Activated CD8-positive, alpha-beta T cell treated with anti-CD3 and anti-CD28 coated beads for 36 hours (primary cell): Measurements from ENCODE around the gene TCF4. TPM values are rescaled to one million over a fixed set of nuclear protein-coding genes. Genes with fewer than 3 reads are reported as not detected.

Source experiments
- ATAC-seq: fragments of 200-7000 bp; cut with Tn5 transposase; one replicate; pipeline ENCODE4 v1.10.0; 2021; ENCODE audit warnings: mild to moderate bottlenecking, moderate library complexity
- CTCF ChIA-PET: fragments of 350-600 bp; sonication (Branson Sonifier 250); formaldehyde crosslinking; loops from one replicate; lab custom pipeline; 2021; ENCODE audit warnings: antibody characterized with exemption; lab: Charles Lee
- POLR2A ChIA-PET: fragments of 350-600 bp; sonication (Branson Sonifier 250); formaldehyde crosslinking; loops from one replicate; lab custom pipeline; 2021; ENCODE audit warnings: antibody characterized with exemption; lab: Charles Lee
- DNase-seq: peaks from one replicate; pipeline ENCODE4 v3.0.0-alpha.2; 2020
- H3K27ac Mint-ChIP-seq: one replicate; pipeline ENCODE4 v1.8.0; 2021; ENCODE audit warnings: mild to moderate bottlenecking, mixed read lengths
- H3K27me3 Mint-ChIP-seq: one replicate; pipeline ENCODE4 v1.8.0; 2021; ENCODE audit warnings: mixed read lengths
- H3K36me3 Mint-ChIP-seq: one replicate; pipeline ENCODE4 v1.8.0; 2021; ENCODE audit warnings: low read depth, mixed read lengths
- H3K4me1 Mint-ChIP-seq: one replicate; pipeline ENCODE4 v1.8.0; 2021; ENCODE audit warnings: low read depth, mixed read lengths
- H3K4me3 Mint-ChIP-seq: one replicate; pipeline ENCODE4 v1.8.0; 2021; ENCODE audit warnings: mild to moderate bottlenecking, moderate library complexity, mixed read lengths
- H3K9me3 Mint-ChIP-seq: one replicate; pipeline ENCODE4 v1.8.0; 2021; ENCODE audit warnings: mixed read lengths
- CTCF ChIP-seq: fragments of 200-600 bp; IDR thresholded peaks from one replicate; pipeline ENCODE4 v1.8.0; 2022; ENCODE audit warnings: antibody characterized with exemption, mild to moderate bottlenecking
- intact Hi-C: fragments of 100-400 bp; cut with micrococcal nuclease; formaldehyde crosslinking; loops from one replicate; pipeline ENCODE4 v1.10.0; 2022
- total RNA-seq, 2 experiments: library from RNA; stranded (reverse); gene quantifications; one replicate each; pipeline ENCODE4 v1.2.3, GENCODE V29; 2021

TCF4 gene
- total RNA-seq, 2 experiments from 2014 or later = 1.2 to 1.4 TPM

- intact Hi-C loops = no loop called here
- no peak for TF ChIP-seq CTCF
- DNase-seq (no peak), ATAC-seq (no peak)
- Mint-ChIP-seq H3K4me3 (no peak overlapping the region), H3K9me3 (no peaks in the 10 kb centered on the region), H3K36me3 (no peaks in the 10 kb centered on the region), H3K27me3 (peaks cover 12% of the 10 kb centered on the region), H3K27ac (no peak overlapping the region), H3K4me1 (peaks cover 3% of the 10 kb centered on the region)
- ChIA-PET POLR2A (no interaction called here), CTCF (no interaction called here)
These were observed 260.5 kb downstream of the TCF4 start for GRCh38 chr18:55327454-55327853.

- CTCF ChIA-PET = no interaction called here
- Mint-ChIP-seq H3K4me3 (no peak overlapping the region), H3K27ac (no peak overlapping the region), H3K36me3 (no peaks in the 10 kb centered on the region), H3K27me3 (peaks cover 19% of the 10 kb centered on the region), H3K4me1 (peaks cover 8% of the 10 kb centered on the region), H3K9me3 (no peaks in the 10 kb centered on the region)
- intact Hi-C loops = no loop called here
- POLR2A ChIA-PET = no interaction called here
- ATAC-seq (no peak), DNase-seq (no peak)
- no peak for TF ChIP-seq CTCF
These were observed 261.9 kb downstream of the TCF4 start for GRCh38 chr18:55326134-55326533.

DNA sequence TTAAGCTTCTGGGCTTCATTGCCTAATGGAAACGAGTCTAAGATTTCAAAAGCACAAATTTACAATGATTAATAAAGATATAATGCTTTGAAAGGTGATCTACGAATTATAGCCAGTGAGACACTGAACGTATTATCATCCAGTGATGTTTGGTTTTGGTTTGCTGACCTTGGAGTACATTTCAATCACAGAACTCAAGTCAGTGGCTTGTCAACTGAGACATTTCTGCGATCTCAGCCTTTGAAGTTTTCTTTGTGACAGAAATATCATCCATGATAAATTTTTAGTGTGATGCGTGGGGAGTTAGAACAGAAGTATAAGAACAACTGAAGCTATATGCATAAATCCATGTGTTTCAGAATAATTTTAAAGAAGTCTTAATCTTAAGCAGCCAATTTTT lies 263.8 kb downstream of the TCF4 start:
- ChIA-PET CTCF (interaction anchor here (1.6 kb wide), 1 partner anchor 90 kb away, joined by 5 read pairs; no protein-coding TSS in a partner anchor), POLR2A (no interaction called here)
- no peak overlapping the region for H3K27ac Mint-ChIP-seq

DNA sequence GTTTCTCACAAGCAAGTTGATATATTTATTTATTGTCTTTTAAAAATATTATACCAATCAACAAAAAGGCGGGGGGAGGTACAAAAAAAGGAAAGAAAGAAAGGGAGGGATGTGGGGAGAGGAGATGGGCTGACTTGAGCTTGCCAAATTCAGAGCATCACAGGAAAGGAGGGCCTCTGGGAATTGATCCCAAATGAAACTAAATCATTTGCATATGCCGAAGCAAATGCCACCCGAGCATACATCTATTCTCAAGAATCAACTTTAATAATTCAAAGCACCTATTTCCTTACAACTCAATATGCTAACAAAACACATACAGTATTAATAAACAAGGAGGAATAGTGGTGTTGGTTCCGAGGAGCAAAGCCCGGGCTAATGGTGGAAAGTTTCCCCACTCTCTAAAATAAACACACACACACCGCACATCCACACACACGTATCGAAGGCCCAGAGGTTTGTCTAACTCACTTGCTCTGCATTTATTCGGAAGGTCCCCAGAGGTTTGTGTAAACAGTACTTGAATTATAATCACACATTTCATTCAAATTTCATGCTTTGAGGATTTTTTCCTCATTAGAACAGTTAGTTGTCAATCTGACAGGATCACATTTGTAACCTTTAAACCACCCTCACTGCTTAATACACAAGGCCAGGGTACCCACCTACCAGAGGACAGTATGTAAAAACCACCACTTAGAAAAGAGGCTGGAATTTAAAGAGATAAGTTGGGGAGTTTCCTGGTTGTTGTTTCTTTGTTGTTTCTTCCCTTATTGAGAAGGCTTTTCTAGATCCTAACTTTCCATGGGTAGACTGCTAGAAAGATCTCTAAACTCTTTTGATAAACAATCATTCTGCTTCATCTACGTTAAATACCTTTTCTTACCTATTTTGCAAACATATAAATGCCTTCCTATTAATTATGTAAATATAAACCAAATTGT lies 264.7 kb downstream of the TCF4 start:
- ChIA-PET POLR2A (no interaction called here), CTCF (no interaction called here)
- intact Hi-C loops = no loop called here
- Mint-ChIP-seq H3K36me3 (no peaks in the 10 kb centered on the region), H3K27me3 (peaks cover 27% of the 10 kb centered on the region), H3K4me1 (peaks cover 8% of the 10 kb centered on the region), H3K9me3 (no peaks in the 10 kb centered on the region), H3K4me3 (no peak overlapping the region), H3K27ac (no peak overlapping the region)
- no peak for ATAC-seq
- TF ChIP-seq CTCF = no peak
- no peak for DNase-seq

More for the DNA sequence above, 263.8 kb downstream of the TCF4 start:
- ATAC-seq (no peak), DNase-seq (no peak)
- Mint-ChIP-seq H3K27me3 (peaks cover 27% of the 10 kb centered on the region), H3K4me3 (no peak overlapping the region), H3K9me3 (no peaks in the 10 kb centered on the region), H3K36me3 (no peaks in the 10 kb centered on the region), H3K4me1 (peaks cover 8% of the 10 kb centered on the region)
- intact Hi-C loops = no loop called here
- no peak for TF ChIP-seq CTCF

DNA sequence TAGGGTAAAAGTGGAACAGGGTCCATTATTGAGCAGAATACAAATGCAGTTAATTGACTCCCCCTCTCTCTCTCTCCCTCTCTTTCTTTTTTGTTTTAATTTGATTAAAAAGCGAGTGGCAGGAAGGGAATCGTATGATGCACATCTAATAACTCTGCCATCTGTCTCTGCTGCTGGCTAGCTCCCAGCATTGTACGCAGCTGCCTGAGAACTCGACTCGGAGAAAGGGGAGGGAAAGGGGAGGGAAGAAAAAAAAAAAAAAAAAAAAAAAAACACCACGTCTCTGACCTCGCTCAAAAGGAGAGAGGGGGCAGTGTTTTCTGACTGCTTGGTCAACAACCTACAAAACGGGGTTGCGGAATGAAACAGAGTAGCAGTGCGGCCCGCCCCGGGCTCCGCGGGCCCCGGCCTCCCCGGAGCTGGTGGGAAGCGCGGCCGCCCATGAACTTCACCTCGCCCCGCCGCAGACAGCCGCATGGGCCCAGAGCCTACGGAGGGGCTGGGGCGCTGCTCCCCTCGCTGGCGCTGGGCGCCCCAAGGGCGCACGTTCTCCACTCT lies 265.7 kb downstream of the TCF4 start:
- Mint-ChIP-seq H3K4me1 (peaks cover 8% of the 10 kb centered on the region), H3K27me3 (peaks cover 27% of the 10 kb centered on the region), H3K4me3 (peak overlapping the region; percentile 38), H3K27ac (no peak overlapping the region), H3K9me3 (no peaks in the 10 kb centered on the region), H3K36me3 (no peaks in the 10 kb centered on the region)
- CTCF ChIA-PET = no interaction called here
- DNase-seq = peak; percentile 23
- POLR2A ChIA-PET = no interaction called here
- ATAC-seq = peak; percentile 30
- no peak for TF ChIP-seq CTCF
- intact Hi-C loops = no loop called here
